RWPE2 (cell line): ENCODE results near the gene PAPPA2.

Source experiments
- ATAC-seq: fragments of 200-7000 bp; cut with Tn5 transposase; 3 replicates; pipeline ENCODE4 v1.9.1; 2021; ENCODE audit warnings: low read depth
- DNase-seq: peaks from one replicate; pipeline ENCODE4 v3.0.0-alpha.2; 2020; ENCODE audit warnings: low spot score
- H3K27ac ChIP-seq: fragments of 450-650 bp; 2 replicates; pipeline ENCODE4 v1.5.1; 2017; ENCODE audit warnings: mild to moderate bottlenecking; ENCODE audit not compliant: poor library complexity, severe bottlenecking
- H3K27me3 ChIP-seq: fragments of 250-450 bp; sonication (Bioruptor Pico); 2 replicates; pipeline ENCODE4 v1.5.1; 2021; ENCODE audit warnings: mild to moderate bottlenecking, moderate library complexity; ENCODE audit not compliant: insufficient read depth, poor library complexity, severe bottlenecking
- H3K36me3 ChIP-seq: fragments of 250-450 bp; sonication (Bioruptor Pico); 2 replicates; pipeline ENCODE4 v1.5.1; 2020; ENCODE audit warnings: low read depth, mild to moderate bottlenecking, moderate library complexity
- H3K4me1 ChIP-seq: fragments of 250-450 bp; sonication (Bioruptor Pico); 2 replicates; pipeline ENCODE4 v1.5.1; 2021; ENCODE audit warnings: mild to moderate bottlenecking, moderate library complexity; ENCODE audit not compliant: insufficient read depth, poor library complexity, severe bottlenecking
- H3K4me3 ChIP-seq: fragments of 250-450 bp; sonication (Bioruptor Pico); 2 replicates; pipeline ENCODE4 v1.5.1; 2021; ENCODE audit warnings: mild to moderate bottlenecking, moderate library complexity; ENCODE audit not compliant: severe bottlenecking
- H3K9me3 ChIP-seq: fragments of 250-450 bp; sonication (Bioruptor Pico); 2 replicates; pipeline ENCODE4 v1.5.1; 2021; ENCODE audit warnings: mild to moderate bottlenecking, moderate library complexity; ENCODE audit not compliant: severe bottlenecking
- CTCF ChIP-seq: fragments of 450-650 bp; IDR thresholded peaks from one replicate; pipeline ENCODE4 v1.5.1; 2017; ENCODE audit warnings: mild to moderate bottlenecking, moderate library complexity; ENCODE audit not compliant: poor library complexity, severe bottlenecking

PAPPA2 gene

GRCh38 chr1:176789571-176790090, 326.7 kb downstream of the PAPPA2 start:
- ATAC-seq, result no peak
- Histone ChIP-seq H3K27me3 (peaks cover 3% of the 10 kb centered on the region), H3K27ac (no peak overlapping the region), H3K36me3 (no peaks in the 10 kb centered on the region), H3K9me3 (no peaks in the 10 kb centered on the region), H3K4me3 (no peak overlapping the region), H3K4me1 (no peaks in the 10 kb centered on the region)
- no peak for TF ChIP-seq CTCF
- no peak for DNase-seq

GRCh38 chr1:176790786-176791185, 327.8 kb downstream of the PAPPA2 start:
- Histone ChIP-seq H3K36me3 (no peaks in the 10 kb centered on the region), H3K27me3 (peaks cover 3% of the 10 kb centered on the region), H3K9me3 (no peaks in the 10 kb centered on the region), H3K27ac (no peak overlapping the region), H3K4me3 (no peak overlapping the region), H3K4me1 (no peaks in the 10 kb centered on the region)
- DNase-seq (no peak), ATAC-seq (no peak)
- TF ChIP-seq CTCF, result no peak

GRCh38 chr1:176791906-176792305, 328.9 kb downstream of the PAPPA2 start:
- no peaks in the 10 kb centered on the region for H3K4me1 ChIP-seq
- no peaks in the 10 kb centered on the region for H3K36me3 ChIP-seq
- no peaks in the 10 kb centered on the region for H3K9me3 ChIP-seq
- ATAC-seq, result no peak
- TF ChIP-seq CTCF, result no peak
- no peaks in the 10 kb centered on the region for H3K27me3 ChIP-seq
- no peak overlapping the region for H3K27ac ChIP-seq
- no peak overlapping the region for H3K4me3 ChIP-seq
- DNase-seq, result no peak

- DNase-seq (no peak), ATAC-seq (no peak)
- Histone ChIP-seq H3K4me3 (no peak overlapping the region), H3K4me1 (no peaks in the 10 kb centered on the region), H3K36me3 (no peaks in the 10 kb centered on the region), H3K27me3 (no peaks in the 10 kb centered on the region), H3K9me3 (no peaks in the 10 kb centered on the region), H3K27ac (no peak overlapping the region)
- TF ChIP-seq CTCF, result no peak
These were observed 332.0 kb downstream of the PAPPA2 start for GRCh38 chr1:176794897-176795508.

- Histone ChIP-seq H3K4me3 (no peak overlapping the region), H3K27ac (no peak overlapping the region), H3K9me3 (no peaks in the 10 kb centered on the region), H3K36me3 (no peaks in the 10 kb centered on the region), H3K27me3 (no peaks in the 10 kb centered on the region), H3K4me1 (no peaks in the 10 kb centered on the region)
- DNase-seq (no peak), ATAC-seq (no peak)
- TF ChIP-seq CTCF, result no peak
These were observed 333.0 kb downstream of the PAPPA2 start for GRCh38 chr1:176795929-176796328.
